C4-2B (cell line): ENCODE data around the gene NR1H4.

Experiments
- CTCF ChIP-seq: fragments of 450-650 bp; conservative IDR thresholded peaks from 2 replicates; pipeline ENCODE4 v1.5.1; 2017; ENCODE audit warnings: mild to moderate bottlenecking
- ZFX ChIP-seq: fragments of 450-650 bp; IDR thresholded peaks from 2 replicates; pipeline ENCODE4 v1.6.1; 2017

- TF ChIP-seq CTCF (no peak), ZFX (no peak)
Observed at GRCh38 chr12:100534625-100535227, 61.1 kb downstream of the NR1H4 start.
